C4-2B (cell line): ENCODE results near the gene GRIK2.

ENCODE experiments used
- ZFX ChIP-seq: fragments of 450-650 bp; IDR thresholded peaks from 2 replicates; pipeline ENCODE4 v1.6.1; 2017
- TF ChIP-seq, protein P1 (sequence below): fragments of 450-650 bp; conservative IDR thresholded peaks from 2 replicates; pipeline ENCODE4 v1.5.1; 2017; ENCODE audit warnings: mild to moderate bottlenecking

DNA sequence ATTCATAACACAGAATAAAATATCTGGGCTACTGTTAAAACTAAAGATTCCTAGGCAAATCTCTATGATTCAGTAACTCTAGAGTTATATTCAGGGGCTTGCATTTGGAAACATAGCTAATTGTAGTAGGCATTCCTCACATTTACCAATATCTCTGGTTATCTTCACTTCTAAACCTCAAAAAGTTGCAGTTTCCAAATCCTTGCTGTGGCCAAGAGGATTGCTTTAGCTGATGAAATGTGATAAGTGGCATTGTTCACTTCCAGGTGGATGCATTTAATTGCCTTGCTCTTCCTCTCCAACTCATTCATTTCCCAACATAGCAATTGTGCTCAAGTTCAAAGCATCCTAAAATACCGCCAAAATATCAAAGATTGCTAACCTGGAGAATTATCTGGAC, 246.6 kb downstream of the GRIK2 start:
- TF ChIP-seq, protein P1, sequence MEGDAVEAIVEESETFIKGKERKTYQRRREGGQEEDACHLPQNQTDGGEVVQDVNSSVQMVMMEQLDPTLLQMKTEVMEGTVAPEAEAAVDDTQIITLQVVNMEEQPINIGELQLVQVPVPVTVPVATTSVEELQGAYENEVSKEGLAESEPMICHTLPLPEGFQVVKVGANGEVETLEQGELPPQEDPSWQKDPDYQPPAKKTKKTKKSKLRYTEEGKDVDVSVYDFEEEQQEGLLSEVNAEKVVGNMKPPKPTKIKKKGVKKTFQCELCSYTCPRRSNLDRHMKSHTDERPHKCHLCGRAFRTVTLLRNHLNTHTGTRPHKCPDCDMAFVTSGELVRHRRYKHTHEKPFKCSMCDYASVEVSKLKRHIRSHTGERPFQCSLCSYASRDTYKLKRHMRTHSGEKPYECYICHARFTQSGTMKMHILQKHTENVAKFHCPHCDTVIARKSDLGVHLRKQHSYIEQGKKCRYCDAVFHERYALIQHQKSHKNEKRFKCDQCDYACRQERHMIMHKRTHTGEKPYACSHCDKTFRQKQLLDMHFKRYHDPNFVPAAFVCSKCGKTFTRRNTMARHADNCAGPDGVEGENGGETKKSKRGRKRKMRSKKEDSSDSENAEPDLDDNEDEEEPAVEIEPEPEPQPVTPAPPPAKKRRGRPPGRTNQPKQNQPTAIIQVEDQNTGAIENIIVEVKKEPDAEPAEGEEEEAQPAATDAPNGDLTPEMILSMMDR = no peak
- no peak for TF ChIP-seq ZFX
